Gastrocnemius medialis (tissue), 4 donors: ENCODE results near the gene SYT17.

Experiments
- CTCF ChIP-seq, 5 experiments: fragments of 450-650 bp in 3 of 5; fragments of 200-600 bp in 2 of 5; sonication (generic) in 2 of 5; IDR thresholded peaks in 4 of 5; conservative IDR thresholded peaks in 1 of 5; 1 replicate in 4 of 5; 2 replicates in 1 of 5; pipeline ENCODE4 v1.5.1; 2016 to 2019; ENCODE audit warnings: antibody characterized with exemption in 5 of 5, mild to moderate bottlenecking in 3 of 5, moderate library complexity in 3 of 5
- POLR2A ChIP-seq, 2 donors: fragments of 450-650 bp; IDR thresholded peaks; one replicate each; pipeline ENCODE4 v1.6.1; 2017; ENCODE audit warnings: antibody characterized with exemption in 2 of 2, mild to moderate bottlenecking in 2 of 2, moderate library complexity in 2 of 2

- TF ChIP-seq CTCF (IDR thresholded peaks at IDR 0.05 in 4 of 5, conservative IDR thresholded peaks at IDR 0.05 in 1 of 5) (no peak), POLR2A (IDR thresholded peaks at IDR 0.05) (no peak)
Measured at GRCh38 chr16:19173649-19174383, 5.8 kb downstream of the SYT17 start.
